HCT116 (cell line): ENCODE measurements around the gene MALT1. TPM values are rescaled to one million over a fixed set of nuclear protein-coding genes. Genes with fewer than 3 reads are reported as not detected.

Experiments used
- ATAC-seq: fragments of 200-7000 bp; cut with Tn5 transposase; 2 replicates; pipeline ENCODE4 v1.9.1; 2020; ENCODE audit warnings: mild to moderate bottlenecking, moderate library complexity
- BruUV-seq: library from RNA; stranded (reverse); fragments of 400-500 nt; replicated peaks from 2 replicates; lab custom pipeline; 2021; lab: Mats Ljungman, UMichigan
- CTCF ChIA-PET: fragments of 300-600 bp; sonication (Branson Sonifier 250); formaldehyde crosslinking; loops from one replicate; lab custom pipeline; 2021; ENCODE audit warnings: antibody characterized with exemption; lab: Charles Lee
- POLR2A ChIA-PET: fragments of 300-600, 350-600 bp; sonication (Branson Sonifier 250); formaldehyde crosslinking; loops from one replicate; lab custom pipeline; 2021; ENCODE audit warnings: antibody characterized with exemption; lab: Charles Lee
- RAD21 ChIA-PET, 2 experiments: fragments of 300-600 bp; sonication (Branson Sonifier 250); formaldehyde crosslinking; loops; one replicate each; lab custom pipeline; 2023; ENCODE audit warnings: low total read pairs in 2 of 2; ENCODE audit not compliant: uncharacterized antibody in 2 of 2, unreplicated experiment in 2 of 2, low non-redundant PET in 1 of 2; lab: Charles Lee
- DNase-seq: peaks from one replicate; pipeline ENCODE4 v3.0.0-alpha.2; 2010; ENCODE audit warnings: low read depth, low spot score
- H2AFZ ChIP-seq: fragments of 200-600 bp; shearing (Covaris generic), sonication (generic); 2 replicates; pipeline ENCODE4 v1.6.1; 2017; ENCODE audit warnings: low read depth, mixed run types, mixed read lengths, antibody characterized with exemption, low read length; ENCODE audit not compliant: poor library complexity, severe bottlenecking
- H3K27ac ChIP-seq: 2 replicates; pipeline ENCODE4 v1.5.1; 2012; ENCODE audit warnings: low read depth, low read length
- H3K27me3 ChIP-seq: fragments of 200-600 bp; sonication (generic); 2 replicates; pipeline ENCODE4 v1.6.1; 2016; ENCODE audit warnings: mixed run types, low read length, mixed read lengths; ENCODE audit not compliant: insufficient read depth
- H3K36me3 ChIP-seq, 2 experiments: fragments of 200-500 bp in 1 of 2; fragments of 200-600 bp in 1 of 2; sonication (Bioruptor generic) in 1 of 2; sonication (generic) in 1 of 2; 2 replicates each; pipeline versions ENCODE4 v1.5.1 to v1.6.1; 2014 to 2016; ENCODE audit warnings: low read length in 2 of 2, inconsistent platforms in 1 of 2, mixed read lengths in 1 of 2, mixed run types in 1 of 2; ENCODE audit not compliant: insufficient read depth in 2 of 2, control insufficient read depth in 1 of 2
- H3K4me1 ChIP-seq, 2 experiments: fragments of 200-600 bp in 1 of 2; sonication (generic) in 1 of 2; 2 replicates each; pipeline versions ENCODE4 v1.5.1 to v1.6.1; 2012 to 2017; ENCODE audit warnings: low read length in 2 of 2, inconsistent platforms in 1 of 2, mild to moderate bottlenecking in 1 of 2, mixed read lengths in 1 of 2, mixed run types in 1 of 2, moderate library complexity in 1 of 2; ENCODE audit not compliant: insufficient read depth in 2 of 2, control insufficient read depth in 1 of 2
- H3K4me2 ChIP-seq: fragments of 200-600 bp; sonication (generic); 2 replicates; pipeline ENCODE4 v1.6.1; 2017; ENCODE audit warnings: mixed run types, low read length, mixed read lengths
- H3K4me3 ChIP-seq, 2 experiments: fragments of 200-600 bp in 1 of 2; sonication (generic) in 1 of 2; replicated peaks in 1 of 2; 2 replicates each; pipeline ENCODE4 v1.5.1; 2011 to 2016; ENCODE audit warnings: low read length in 2 of 2, control low read depth in 1 of 2, low read depth in 1 of 2, mild to moderate bottlenecking in 1 of 2, mixed read lengths in 1 of 2, mixed run types in 1 of 2
- H3K79me2 ChIP-seq: fragments of 200-600 bp; sonication (generic); 2 replicates; pipeline ENCODE4 v1.6.1; 2017; ENCODE audit warnings: mild to moderate bottlenecking, mixed run types, low read length, moderate library complexity, mixed read lengths; ENCODE audit not compliant: insufficient read depth
- H3K9ac ChIP-seq: fragments of 200-600 bp; sonication (generic); 2 replicates; pipeline ENCODE4 v1.6.1; 2016; ENCODE audit warnings: low read length, mixed read lengths
- H3K9me2 ChIP-seq: fragments of 200-600 bp; sonication (generic), shearing (Covaris generic); 2 replicates; pipeline ENCODE4 v1.6.1; 2017; ENCODE audit warnings: mixed run types, mild to moderate bottlenecking, moderate library complexity; ENCODE audit not compliant: insufficient read depth
- H3K9me3 ChIP-seq, 2 experiments: fragments of 200-500 bp in 1 of 2; fragments of 200-600 bp in 1 of 2; sonication (Bioruptor generic) in 1 of 2; sonication (generic) in 1 of 2; 2 replicates each; pipeline ENCODE4 v1.6.1; 2014 to 2017; ENCODE audit warnings: low read length in 2 of 2, mixed read lengths in 2 of 2, inconsistent platforms in 1 of 2, low read depth in 1 of 2, mild to moderate bottlenecking in 1 of 2, mixed run types in 1 of 2, moderate library complexity in 1 of 2; ENCODE audit not compliant: control insufficient read depth in 1 of 2, insufficient read depth in 1 of 2
- H4K20me1 ChIP-seq: fragments of 200-600 bp; sonication (generic), shearing (Covaris generic); 2 replicates; pipeline ENCODE4 v1.6.1; 2017; ENCODE audit warnings: mixed run types, mild to moderate bottlenecking, moderate library complexity; ENCODE audit not compliant: insufficient read depth
- ATF3 ChIP-seq: IDR thresholded peaks from 2 replicates; pipeline ENCODE4 v1.6.1; 2012
- CBX3 ChIP-seq: IDR thresholded peaks from 2 replicates; pipeline ENCODE4 v1.6.1; 2012; ENCODE audit warnings: low read depth
- CEBPB ChIP-seq: IDR thresholded peaks from 2 replicates; pipeline ENCODE4 v1.6.1; 2012; ENCODE audit warnings: low read depth
- ELF1 ChIP-seq: IDR thresholded peaks from 2 replicates; pipeline ENCODE4 v1.6.1; 2012; ENCODE audit warnings: low read depth, borderline replicate concordance
- EZH2 ChIP-seq: fragments of 200-600 bp; sonication (generic); IDR thresholded peaks from 2 replicates; pipeline ENCODE4 v1.6.1; 2017; ENCODE audit warnings: antibody characterized with exemption, mixed run types
- EZH2phosphoT487 ChIP-seq: fragments of 200-600 bp; IDR thresholded peaks from 2 replicates; pipeline ENCODE4 v1.6.1; 2018; ENCODE audit warnings: antibody characterized with exemption, borderline replicate concordance
- FOSL1 ChIP-seq: IDR thresholded peaks from 2 replicates; pipeline ENCODE4 v1.6.1; 2012; ENCODE audit warnings: low read depth
- JUND ChIP-seq: IDR thresholded peaks from 2 replicates; pipeline ENCODE4 v1.6.1; 2012
- REST ChIP-seq: IDR thresholded peaks from 2 replicates; pipeline ENCODE4 v1.6.1; 2012; ENCODE audit warnings: low read depth
- SRF ChIP-seq: IDR thresholded peaks from 2 replicates; pipeline ENCODE4 v1.6.1; 2012; ENCODE audit warnings: low read depth
- ZBTB33 ChIP-seq: IDR thresholded peaks from 2 replicates; pipeline ENCODE4 v1.6.1; 2011; ENCODE audit warnings: mild to moderate bottlenecking, low read length, moderate library complexity; ENCODE audit not compliant: insufficient replicate concordance; ENCODE audit errors: extremely low read depth
- ZFX ChIP-seq: fragments of 450-650 bp; IDR thresholded peaks from 2 replicates; pipeline ENCODE4 v1.6.1; 2017
- intact Hi-C: fragments of 100-400 bp; cut with micrococcal nuclease; formaldehyde crosslinking; loops from 2 replicates; pipeline ENCODE4 v1.10.0; 2022
- total RNA-seq: library from RNA; stranded (reverse); gene quantifications from one replicate; pipeline ENCODE4 v1.2.1, GENCODE V29; 2021; ENCODE audit not compliant: unreplicated experiment

The MALT1 gene
- total RNA-seq, 1 experiment from 2014 or later, result 41.1 TPM

DNA sequence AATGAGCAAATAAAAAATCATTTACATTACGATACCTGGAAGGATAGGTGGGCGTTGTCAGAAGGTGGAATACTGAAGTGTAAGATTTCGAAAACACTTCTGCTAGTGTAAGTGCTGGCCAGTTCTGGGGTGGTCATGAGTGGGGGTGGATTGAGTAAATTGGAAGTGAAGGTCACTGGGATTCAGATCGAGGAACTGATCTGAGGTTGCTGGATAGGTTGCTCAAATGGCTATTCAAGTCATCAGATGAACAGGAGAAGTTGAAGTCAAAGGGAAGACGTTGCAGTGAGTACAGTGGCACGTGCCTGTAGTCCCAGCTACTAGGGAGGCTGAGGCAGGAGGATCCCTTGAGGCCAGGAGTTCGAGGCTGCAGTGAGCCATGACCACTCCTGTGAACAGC, 95.7 kb downstream of the MALT1 start:
- Histone ChIP-seq H3K4me3 (no peak overlapping the region), H3K9me2 (no peaks in the 10 kb centered on the region), H4K20me1 (no peaks in the 10 kb centered on the region), H3K9ac (no peak overlapping the region), H2AFZ (no peak overlapping the region), H3K4me2 (no peak overlapping the region), H3K79me2 (peaks cover 4% of the 10 kb centered on the region; the same call in 1 of the 2 replicates), H3K27me3 (no peaks in the 10 kb centered on the region), H3K36me3 (no peaks in the 10 kb centered on the region), H3K4me1 (peaks cover 2 to 3% of the 10 kb centered on the region in 2 experiments; a peak in 1 of 4 replicates), H3K9me3 (no peaks in the 10 kb centered on the region), H3K27ac (no peak overlapping the region)
- DNase-seq (no peak), ATAC-seq (no peak)
- intact Hi-C loops, result loop anchor here (5.0 kb wide), 2 partner anchors 635 to 860 kb away; no protein-coding TSS in a partner anchor
- no TSS peak for BruUV-seq
- TF ChIP-seq EZH2 (no peak), ZBTB33 (no peak), ELF1 (no peak), ZFX (no peak), CBX3 (no peak), EZH2phosphoT487 (no peak), ATF3 (no peak), CEBPB (no peak), REST (no peak), JUND (no peak), FOSL1 (no peak), SRF (no peak)
- ChIA-PET CTCF (interaction anchor here (3.7 to 5.1 kb wide), 2 partner anchors 236 to 304 kb away, joined by 12 to 138 read pairs; no protein-coding TSS in a partner anchor), POLR2A (no interaction called here), RAD21 (interaction anchor here in 1 of 2 experiments (0.6 kb wide), 1 partner anchor 100 kb away, joined by 3 read pairs; no protein-coding TSS in a partner anchor)
